Left ventricle myocardium inferior (tissue), 1 donor: Measurements from ENCODE around the gene MX2. TPM values are rescaled to one million over a fixed set of nuclear protein-coding genes. Genes with fewer than 3 reads are reported as not detected.

Source experiments
- DNase-seq: peaks from one replicate; pipeline ENCODE4 v3.0.0-alpha.2; 2020
- H3K27ac ChIP-seq: fragments of 200-600 bp; replicated peaks from 2 replicates; pipeline ENCODE4 v1.8.0; 2021
- H3K27me3 ChIP-seq: fragments of 200-600 bp; 2 replicates; pipeline ENCODE4 v1.8.0; 2021; ENCODE audit warnings: low read depth
- H3K36me3 ChIP-seq: fragments of 200-600 bp; 2 replicates; pipeline ENCODE4 v1.8.0; 2021
- H3K4me1 ChIP-seq: fragments of 200-600 bp; 2 replicates; pipeline ENCODE4 v1.8.0; 2021
- H3K4me3 ChIP-seq: fragments of 200-600 bp; 2 replicates; pipeline ENCODE4 v1.8.0; 2021; ENCODE audit warnings: mild to moderate bottlenecking, moderate library complexity
- H3K9me3 ChIP-seq: fragments of 200-600 bp; replicated peaks from 2 replicates; pipeline ENCODE4 v1.8.0; 2021
- CTCF ChIP-seq: fragments of 200-600 bp; IDR thresholded peaks from 2 replicates; pipeline ENCODE4 v1.8.0; 2021; ENCODE audit warnings: antibody characterized with exemption, mild to moderate bottlenecking, borderline replicate concordance
- intact Hi-C: fragments of 100-400 bp; cut with micrococcal nuclease; formaldehyde crosslinking; loops from one replicate; pipeline ENCODE4 v1.11.0; 2022
- total RNA-seq: library from RNA; stranded (reverse); fragmentation: NEBNext Ultra II Directional; extraction: Animal tissue kit (Norgen Biotek cat#: 25700); gene quantifications from one replicate; pipeline ENCODE4 v1.2.1, GENCODE V29; 2021
- donor health status: DM: no; HTN: yes; CAD: no; lungs with severe emphysema.

The MX2 gene
- total RNA-seq, 1 donor from 2014 or later, result 5.4 TPM

DNA sequence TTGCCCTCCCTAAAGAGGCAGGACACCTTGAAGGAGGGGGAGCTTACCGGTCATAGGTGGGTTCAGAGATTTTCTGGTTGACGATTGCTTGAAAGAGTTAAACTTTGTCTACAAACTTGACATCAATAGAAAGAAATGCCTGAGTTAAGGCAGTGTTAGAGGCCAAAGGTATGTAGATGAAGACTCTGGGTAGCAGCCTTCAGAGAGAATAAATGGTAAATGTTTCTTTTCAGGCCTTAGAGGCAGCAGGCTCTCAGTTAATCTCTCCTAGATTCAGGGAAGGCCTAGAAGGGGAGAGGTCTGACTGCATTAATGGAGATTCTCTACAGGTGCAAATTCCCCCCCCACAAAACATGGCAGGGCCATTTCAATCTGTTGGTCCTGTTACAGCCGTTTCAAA, 91.9 kb downstream of the MX2 start:
- DNase-seq, result no peak
- peaks cover 78% of the 10 kb centered on the region for H3K36me3 ChIP-seq
- H3K4me3 ChIP-seq, result no peak overlapping the region
- no peaks in the 10 kb centered on the region for H3K4me1 ChIP-seq
- no peaks in the 10 kb centered on the region for H3K27me3 ChIP-seq
- H3K9me3 ChIP-seq, result no peaks in the 10 kb centered on the region
- TF ChIP-seq CTCF, result no peak
- intact Hi-C loops, result no loop called here
- H3K27ac ChIP-seq, result no peak overlapping the region

DNA sequence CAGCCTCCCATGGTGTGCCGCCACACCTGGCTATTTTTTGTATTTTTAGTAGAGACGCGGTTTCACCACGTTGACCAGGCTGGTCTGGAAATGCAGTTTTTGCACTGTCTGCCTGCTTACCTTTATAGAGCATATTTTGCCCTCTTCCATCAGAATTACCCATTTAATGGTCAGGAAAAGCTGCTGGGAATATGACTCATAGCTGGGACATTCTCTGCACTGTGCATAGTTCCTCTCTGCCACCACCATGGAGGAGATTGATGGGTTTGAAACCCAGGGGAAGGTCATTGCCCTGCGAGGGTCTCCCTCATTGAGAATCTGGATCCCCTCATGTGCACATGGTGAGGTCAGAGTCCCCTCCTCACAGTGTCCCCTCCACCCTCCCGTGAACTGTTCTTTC, 96.3 kb downstream of the MX2 start:
- intact Hi-C loops, result no loop called here
- Histone ChIP-seq H3K4me3 (no peak overlapping the region), H3K27ac (no peak overlapping the region), H3K36me3 (peaks cover 56% of the 10 kb centered on the region), H3K9me3 (no peaks in the 10 kb centered on the region), H3K27me3 (peaks cover 10% of the 10 kb centered on the region), H3K4me1 (no peaks in the 10 kb centered on the region)
- DNase-seq, result no peak
- TF ChIP-seq CTCF, result no peak

DNA sequence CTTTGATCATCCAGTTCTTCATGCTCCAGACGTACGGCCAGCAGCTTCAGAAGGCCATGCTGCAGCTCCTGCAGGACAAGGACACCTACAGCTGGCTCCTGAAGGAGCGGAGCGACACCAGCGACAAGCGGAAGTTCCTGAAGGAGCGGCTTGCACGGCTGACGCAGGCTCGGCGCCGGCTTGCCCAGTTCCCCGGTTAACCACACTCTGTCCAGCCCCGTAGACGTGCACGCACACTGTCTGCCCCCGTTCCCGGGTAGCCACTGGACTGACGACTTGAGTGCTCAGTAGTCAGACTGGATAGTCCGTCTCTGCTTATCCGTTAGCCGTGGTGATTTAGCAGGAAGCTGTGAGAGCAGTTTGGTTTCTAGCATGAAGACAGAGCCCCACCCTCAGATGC, 96.7 kb downstream of the MX2 start:
- Histone ChIP-seq H3K27me3 (peaks cover 10% of the 10 kb centered on the region), H3K4me3 (no peak overlapping the region), H3K36me3 (peaks cover 51% of the 10 kb centered on the region), H3K9me3 (no peaks in the 10 kb centered on the region), H3K27ac (no peak overlapping the region), H3K4me1 (no peaks in the 10 kb centered on the region)
- intact Hi-C loops, result no loop called here
- TF ChIP-seq CTCF, result no peak
- DNase-seq, result no peak

Other genes starting within 250 kb of the MX2 start
- 16.0 TPM for gene BACE2, start 193.9 kb upstream of the MX2 start, total RNA-seq
- gene FAM3B, start 45.2 kb upstream of the MX2 start, total RNA-seq, result not detected
- gene MX1, start 64.2 kb downstream of the MX2 start, total RNA-seq, result 8.8 TPM
- gene TMPRSS2, start 146.1 kb downstream of the MX2 start, total RNA-seq, result not detected